Measurements from ENCODE around the gene FUT1. TPM values are rescaled to one million over a fixed set of nuclear protein-coding genes. Genes with fewer than 3 reads are reported as not detected.

Gene FUT1
- total and polyA plus RNA-seq, 11 donors, result 1.8 to 6.2 (median 2.7) TPM

GRCh38 chr19:48745208-48745995, 7.0 kb downstream of the FUT1 start:
- DNase-seq (peak in 4 of 5 donors; percentile 60 to 69 (median 60)), ATAC-seq (peak in 2 of 4 donors; percentile 28 to 43)
- peaks cover 0 to 26% (median 9%) of the 10 kb centered on the region in 12 donors for H3K4me1 ChIP-seq
- intact Hi-C loops (cut with DNase I), result no loop called here
- 33 to 46% (median 43%) methylated on average over 33 of the region's 33 CpGs for WGBS, 4 donors
- no peaks in the 10 kb centered on the region for H3K9me3 ChIP-seq
- peak overlapping the region in 2 of 12 donors; percentile 86 to 87 for H3K27ac ChIP-seq
- H3K4me3 ChIP-seq, result peak overlapping the region in 1 of 12 donors; percentile 10
- TF ChIP-seq CTCF (IDR thresholded peaks at IDR 0.05) (no peak), POLR2A (IDR thresholded peaks at IDR 0.05) (no peak)
- H3K36me3 ChIP-seq, result peaks cover 0 to 5% (median 0%) of the 10 kb centered on the region in 9 donors
- H3K27me3 ChIP-seq, result peaks cover 0 to 8% (median 0%) of the 10 kb centered on the region in 9 donors

- no peaks in the 10 kb centered on the region for H3K9me3 ChIP-seq
- intact Hi-C loops (cut with DNase I), result no loop called here
- peaks cover 0 to 19% (median 0%) of the 10 kb centered on the region in 9 donors for H3K27me3 ChIP-seq
- 89 to 96% (median 91%) methylated on average over 11 of the region's 11 CpGs for WGBS, 4 donors
- DNase-seq, result peak in 1 of 5 donors; percentile 12
- TF ChIP-seq CTCF (IDR thresholded peaks at IDR 0.05) (no peak), POLR2A (IDR thresholded peaks at IDR 0.05) (no peak)
- peak overlapping the region; percentile 82 to 99 (median 90) for H3K27ac ChIP-seq
- no peak overlapping the region for H3K4me3 ChIP-seq
- peaks cover 0 to under 1% (median 0%) of the 10 kb centered on the region in 9 donors for H3K36me3 ChIP-seq
- no peak for ATAC-seq
- peaks cover 0 to 41% (median 17%) of the 10 kb centered on the region in 12 donors for H3K4me1 ChIP-seq
Observed at GRCh38 chr19:48742096-48742495, 10.3 kb downstream of the FUT1 start.

- ATAC-seq, result peak; percentile 16 to 71 (median 32)
Observed at GRCh38 chr19:48741129-48741999, 11.1 kb downstream of the FUT1 start.

More at GRCh38 chr19:48741129-48741999, 11.1 kb downstream of the FUT1 start:
- Histone ChIP-seq H3K27ac (peak overlapping the region; percentile 82 to 99 (median 90)), H3K36me3 (peaks cover 0 to 6% (median 0%) of the 10 kb centered on the region in 9 donors), H3K27me3 (peaks cover 0 to 19% (median 0%) of the 10 kb centered on the region in 9 donors), H3K4me1 (peaks cover 0 to 36% (median 16%) of the 10 kb centered on the region in 12 donors), H3K4me3 (peak overlapping the region in 10 of 12 donors; percentile 60 to 95 (median 74)), H3K9me3 (no peaks in the 10 kb centered on the region)
- peak; percentile 65 to 87 (median 71) for DNase-seq
- TF ChIP-seq CTCF (IDR thresholded peaks at IDR 0.05) (no peak), POLR2A (IDR thresholded peaks at IDR 0.05) (peak in 1 of 2 donors; percentile 60)
- intact Hi-C loops (cut with DNase I), result no loop called here
- WGBS, 4 donors, result 27 to 42% (median 32%) methylated on average over 27 to 35 of the region's 35 CpGs

All from heart left ventricle (tissue), 16 donors.